GM19238 (cell line): ENCODE measurements around the gene PPP1R1A.

ENCODE experiments used
- DNase-seq: peaks from one replicate; pipeline ENCODE4 v3.0.0; 2011; ENCODE audit warnings: low spot score; ENCODE audit not compliant: insufficient read length

The PPP1R1A gene

GRCh38 chr12:54571193-54572188 lies 17.0 kb downstream of the PPP1R1A start:
- DNase-seq, result no peak

- DNase-seq, result no peak
Observed at GRCh38 chr12:54569995-54570528, 18.4 kb downstream of the PPP1R1A start.

- DNase-seq, result no peak
Observed at GRCh38 chr12:54569072-54569471, 19.4 kb downstream of the PPP1R1A start.

- DNase-seq, result no peak
Observed at GRCh38 chr12:54566792-54567191, 21.7 kb downstream of the PPP1R1A start.

- DNase-seq, result no peak
Observed at GRCh38 chr12:54565986-54566544, 22.4 kb downstream of the PPP1R1A start.

GRCh38 chr12:54565310-54565985 lies 23.0 kb downstream of the PPP1R1A start:
- DNase-seq, result no peak

GRCh38 chr12:54564768-54565167 lies 23.7 kb downstream of the PPP1R1A start:
- DNase-seq, result no peak

- no peak for DNase-seq
Observed at GRCh38 chr12:54563787-54564186, 24.7 kb downstream of the PPP1R1A start.

- DNase-seq, result no peak
Observed at GRCh38 chr12:54562750-54563356, 25.6 kb downstream of the PPP1R1A start.

GRCh38 chr12:54561164-54561563 lies 27.3 kb downstream of the PPP1R1A start:
- DNase-seq, result no peak

GRCh38 chr12:54560374-54560858 lies 28.0 kb downstream of the PPP1R1A start:
- DNase-seq, result peak; percentile 95

GRCh38 chr12:54558759-54559158 lies 29.7 kb downstream of the PPP1R1A start:
- no peak for DNase-seq

GRCh38 chr12:54558311-54558710 lies 30.1 kb downstream of the PPP1R1A start:
- DNase-seq, result no peak

- no peak for DNase-seq
Observed at GRCh38 chr12:54555670-54556257, 32.7 kb downstream of the PPP1R1A start.

- no peak for DNase-seq
Observed at GRCh38 chr12:54549774-54550451, 38.5 kb downstream of the PPP1R1A start.

GRCh38 chr12:54546511-54546910 lies 41.9 kb downstream of the PPP1R1A start:
- DNase-seq, result no peak

- no peak for DNase-seq
Observed at GRCh38 chr12:54544743-54545142, 43.7 kb downstream of the PPP1R1A start.

- DNase-seq, result no peak
Observed at GRCh38 chr12:54543526-54543925, 44.9 kb downstream of the PPP1R1A start.

- DNase-seq, result no peak
Observed at GRCh38 chr12:54541751-54542290, 46.6 kb downstream of the PPP1R1A start.

- no peak for DNase-seq
Observed at GRCh38 chr12:54538136-54538700, 50.2 kb downstream of the PPP1R1A start.
